Vagina (tissue), 2 donors: ENCODE data around the gene INHBA.

ENCODE experiments used
- POLR2A ChIP-seq, 2 donors: fragments of 450-650 bp; IDR thresholded peaks; one replicate each; pipeline ENCODE4 v1.6.1; 2017; ENCODE audit warnings: antibody characterized with exemption in 2 of 2, mild to moderate bottlenecking in 2 of 2, moderate library complexity in 2 of 2
- POLR2AphosphoS5 ChIP-seq, 2 donors: sonication (generic); formaldehyde crosslinking; IDR thresholded peaks; one replicate each; pipeline ENCODE4 v1.9.0; 2017; ENCODE audit warnings: antibody characterized with exemption in 2 of 2, mild to moderate bottlenecking in 2 of 2, low read depth in 1 of 2; ENCODE audit not compliant: insufficient read depth in 1 of 2
- TF ChIP-seq, protein P1 (sequence below), 3 experiments: fragments of 450-650 bp in 2 of 3; fragments of 200-600 bp in 1 of 3; sonication (generic) in 1 of 3; IDR thresholded peaks; one replicate each; pipeline ENCODE4 v1.5.1; 2017 to 2019; ENCODE audit warnings: antibody characterized with exemption in 3 of 3, mild to moderate bottlenecking in 2 of 3, moderate library complexity in 2 of 3

DNA sequence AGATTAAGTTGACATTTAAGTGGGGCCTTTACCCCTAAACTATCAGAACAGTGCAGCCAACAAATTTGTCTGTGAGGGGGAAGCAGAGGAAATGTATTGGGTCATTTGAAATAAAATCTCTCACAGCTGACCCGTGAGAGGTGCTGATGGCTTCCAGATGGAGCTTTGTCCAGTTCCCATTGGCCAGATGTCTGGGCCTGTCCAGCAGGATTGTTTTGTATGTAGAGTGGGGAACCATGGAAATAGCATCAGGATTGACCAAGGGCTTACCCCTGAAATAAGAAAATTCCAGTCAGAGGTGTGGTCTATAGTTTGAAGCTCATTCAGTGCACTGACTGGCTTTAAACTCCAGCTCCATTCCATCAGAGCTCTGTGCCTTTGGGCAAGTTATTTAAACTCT, 50.6 kb downstream of the INHBA start:
- TF ChIP-seq, protein P1, sequence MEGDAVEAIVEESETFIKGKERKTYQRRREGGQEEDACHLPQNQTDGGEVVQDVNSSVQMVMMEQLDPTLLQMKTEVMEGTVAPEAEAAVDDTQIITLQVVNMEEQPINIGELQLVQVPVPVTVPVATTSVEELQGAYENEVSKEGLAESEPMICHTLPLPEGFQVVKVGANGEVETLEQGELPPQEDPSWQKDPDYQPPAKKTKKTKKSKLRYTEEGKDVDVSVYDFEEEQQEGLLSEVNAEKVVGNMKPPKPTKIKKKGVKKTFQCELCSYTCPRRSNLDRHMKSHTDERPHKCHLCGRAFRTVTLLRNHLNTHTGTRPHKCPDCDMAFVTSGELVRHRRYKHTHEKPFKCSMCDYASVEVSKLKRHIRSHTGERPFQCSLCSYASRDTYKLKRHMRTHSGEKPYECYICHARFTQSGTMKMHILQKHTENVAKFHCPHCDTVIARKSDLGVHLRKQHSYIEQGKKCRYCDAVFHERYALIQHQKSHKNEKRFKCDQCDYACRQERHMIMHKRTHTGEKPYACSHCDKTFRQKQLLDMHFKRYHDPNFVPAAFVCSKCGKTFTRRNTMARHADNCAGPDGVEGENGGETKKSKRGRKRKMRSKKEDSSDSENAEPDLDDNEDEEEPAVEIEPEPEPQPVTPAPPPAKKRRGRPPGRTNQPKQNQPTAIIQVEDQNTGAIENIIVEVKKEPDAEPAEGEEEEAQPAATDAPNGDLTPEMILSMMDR (IDR thresholded peaks at IDR 0.05) = no peak
- no peak for TF ChIP-seq POLR2AphosphoS5 (IDR thresholded peaks at IDR 0.05; ENCODE audit: insufficient read depth in 1 of 2, low read depth in 1 of 2)
- TF ChIP-seq POLR2A (IDR thresholded peaks at IDR 0.05) = no peak
